Breast epithelium (tissue), 3 donors: Measurements from ENCODE around the gene IFNK.

ENCODE experiments used
- CTCF ChIP-seq, 3 donors: fragments of 450-650 bp; IDR thresholded peaks; one replicate each; pipeline ENCODE4 v1.5.1; 2016 to 2017; ENCODE audit warnings: antibody characterized with exemption in 3 of 3, mild to moderate bottlenecking in 3 of 3, moderate library complexity in 3 of 3
- POLR2A ChIP-seq: fragments of 450-650 bp; IDR thresholded peaks from one replicate; pipeline ENCODE4 v1.6.1; 2016; ENCODE audit warnings: antibody characterized with exemption, mild to moderate bottlenecking, moderate library complexity
- POLR2AphosphoS5 ChIP-seq, 3 donors: sonication (generic); formaldehyde crosslinking; IDR thresholded peaks; one replicate each; pipeline ENCODE4 v1.6.1; 2017; ENCODE audit warnings: antibody characterized with exemption in 3 of 3

- TF ChIP-seq CTCF (IDR thresholded peaks at IDR 0.05), result no peak
- no peak for TF ChIP-seq POLR2A
- no peak for TF ChIP-seq POLR2AphosphoS5 (IDR thresholded peaks at IDR 0.05)
These were observed 40.5 kb upstream of the IFNK start for GRCh38 chr9:27483576-27483975.
